ENCODE measurements around the gene PC. TPM values are rescaled to one million over a fixed set of nuclear protein-coding genes. Genes with fewer than 3 reads are reported as not detected.

Gene PC
- total and polyA plus RNA-seq, 9 donors = 4.2 to 27.5 (median 14.7) TPM

GRCh38 chr11:66967670-66968425 is 9.7 kb upstream of the PC start:
- Histone ChIP-seq H3K36me3 (no peaks in the 10 kb centered on the region), H3K27me3 (no peaks in the 10 kb centered on the region), H3K27ac (no peak overlapping the region), H3K9me3 (no peaks in the 10 kb centered on the region), H3K4me3 (no peak overlapping the region), H3K4me1 (ENCODE audit: insufficient read depth) (no peaks in the 10 kb centered on the region)
- 72 to 80% (median 74%) methylated on average over 5 of the region's 5 CpGs for WGBS, 3 donors
- TF ChIP-seq EP300 (IDR thresholded peaks at IDR 0.05) = no peak
- TF ChIP-seq POLR2A (IDR thresholded peaks at IDR 0.05) = no peak
- no peak for TF ChIP-seq CTCF (IDR thresholded peaks at IDR 0.05)
- intact Hi-C loops (cut with DNase I) = no loop called here
- peak in 1 of 5 donors; percentile 21 for DNase-seq

GRCh38 chr11:66966351-66966750 is 8.2 kb upstream of the PC start:
- no peak for DNase-seq
- TF ChIP-seq CTCF (IDR thresholded peaks at IDR 0.05) (no peak), EP300 (IDR thresholded peaks at IDR 0.05) (no peak), POLR2A (IDR thresholded peaks at IDR 0.05) (no peak)
- no peak overlapping the region for H3K27ac ChIP-seq
- no peaks in the 10 kb centered on the region for H3K27me3 ChIP-seq
- H3K9me3 ChIP-seq = no peaks in the 10 kb centered on the region
- H3K36me3 ChIP-seq = no peaks in the 10 kb centered on the region
- H3K4me1 ChIP-seq (ENCODE audit: insufficient read depth) = no peaks in the 10 kb centered on the region
- H3K4me3 ChIP-seq = no peak overlapping the region
- intact Hi-C loops (cut with DNase I) = no loop called here
- 49 to 58% (median 54%) methylated on average over 5 of the region's 5 CpGs for WGBS, 3 donors

GRCh38 chr11:66964495-66964894 is 6.3 kb upstream of the PC start:
- H3K4me1 ChIP-seq (ENCODE audit: insufficient read depth) = no peaks in the 10 kb centered on the region
- intact Hi-C loops (cut with DNase I) = no loop called here
- no peak overlapping the region for H3K4me3 ChIP-seq
- H3K36me3 ChIP-seq = no peaks in the 10 kb centered on the region
- TF ChIP-seq POLR2A (IDR thresholded peaks at IDR 0.05) = no peak
- no peak overlapping the region for H3K27ac ChIP-seq
- H3K9me3 ChIP-seq = no peaks in the 10 kb centered on the region
- no peaks in the 10 kb centered on the region for H3K27me3 ChIP-seq
- DNase-seq = no peak
- 74 to 81% (median 75%) methylated on average over 3 of the region's 3 CpGs for WGBS, 3 donors

- intact Hi-C loops (cut with DNase I) = no loop called here
- H3K4me3 ChIP-seq = no peak overlapping the region
- H3K36me3 ChIP-seq = no peaks in the 10 kb centered on the region
Observed at GRCh38 chr11:66962801-66963200, 4.6 kb upstream of the PC start.

More at GRCh38 chr11:66962801-66963200, 4.6 kb upstream of the PC start:
- H3K9me3 ChIP-seq = no peaks in the 10 kb centered on the region
- 89 to 94% (median 94%) methylated on average over 5 of the region's 5 CpGs for WGBS, 3 donors
- no peaks in the 10 kb centered on the region for H3K4me1 ChIP-seq (ENCODE audit: insufficient read depth)
- H3K27me3 ChIP-seq = no peaks in the 10 kb centered on the region
- no peak overlapping the region for H3K27ac ChIP-seq
- no peak for DNase-seq
- TF ChIP-seq POLR2A (IDR thresholded peaks at IDR 0.05) (no peak), CTCF (IDR thresholded peaks at IDR 0.05) (no peak), EP300 (IDR thresholded peaks at IDR 0.05) (no peak)

Data from ovary (tissue), 9 donors.